Stomach smooth muscle (tissue), 2 donors: Measurements from ENCODE around the gene SLC12A7.

Source experiments
- H3K27ac ChIP-seq: one replicate; pipeline ENCODE4 v1.7.0; 2013; ENCODE audit warnings: mild to moderate bottlenecking, low read length, inconsistent platforms
- H3K27me3 ChIP-seq, 2 donors: one replicate each; pipeline ENCODE4 v1.7.0; 2013; ENCODE audit warnings: low read length in 2 of 2; ENCODE audit not compliant: insufficient read depth in 2 of 2, control insufficient read depth in 1 of 2
- H3K36me3 ChIP-seq, 2 donors: one replicate each; pipeline ENCODE4 v1.7.0; 2013; ENCODE audit warnings: low read length in 2 of 2; ENCODE audit not compliant: control insufficient read depth in 2 of 2, insufficient read depth in 2 of 2
- H3K4me1 ChIP-seq: one replicate; pipeline ENCODE4 v1.7.0; 2013; ENCODE audit warnings: low read length; ENCODE audit not compliant: control insufficient read depth, insufficient read depth
- H3K4me3 ChIP-seq, 2 donors: one replicate each; pipeline ENCODE4 v1.7.0; 2013; ENCODE audit warnings: low read length in 2 of 2
- H3K9ac ChIP-seq, 2 donors: one replicate each; pipeline ENCODE4 v1.7.0; 2013; ENCODE audit warnings: low read length in 2 of 2, mild to moderate bottlenecking in 1 of 2
- H3K9me3 ChIP-seq, 2 donors: one replicate each; pipeline ENCODE4 v1.7.0; 2013; ENCODE audit warnings: low read length in 2 of 2; ENCODE audit not compliant: control insufficient read depth in 2 of 2
- donor health status: healthy.
- donor health status: Pancreatic carcinoma.

The SLC12A7 gene

GRCh38 chr5:1058988-1059883, 52.6 kb downstream of the SLC12A7 start:
- H3K36me3 ChIP-seq, result peaks cover 19 to 20% of the 10 kb centered on the region in 2 donors

GRCh38 chr5:1058083-1058945, 53.5 kb downstream of the SLC12A7 start:
- H3K4me1 ChIP-seq, result no peaks in the 10 kb centered on the region
- H3K27me3 ChIP-seq, result no peaks in the 10 kb centered on the region
- no peak overlapping the region for H3K9ac ChIP-seq
- H3K9me3 ChIP-seq, result no peaks in the 10 kb centered on the region
- H3K4me3 ChIP-seq, result no peak overlapping the region
- H3K36me3 ChIP-seq, result peaks cover 19 to 20% of the 10 kb centered on the region in 2 donors
- H3K27ac ChIP-seq, result no peak overlapping the region

More at GRCh38 chr5:1058988-1059883, 52.6 kb downstream of the SLC12A7 start:
- no peaks in the 10 kb centered on the region for H3K27me3 ChIP-seq
- no peak overlapping the region for H3K4me3 ChIP-seq
- H3K9ac ChIP-seq, result no peak overlapping the region
- H3K4me1 ChIP-seq, result no peaks in the 10 kb centered on the region
- no peaks in the 10 kb centered on the region for H3K9me3 ChIP-seq
- no peak overlapping the region for H3K27ac ChIP-seq

GRCh38 chr5:1057485-1058082, 54.3 kb downstream of the SLC12A7 start:
- H3K36me3 ChIP-seq, result peaks cover 13 to 19% of the 10 kb centered on the region in 2 donors

GRCh38 chr5:1056611-1057484, 55.0 kb downstream of the SLC12A7 start:
- Histone ChIP-seq H3K4me3 (no peak overlapping the region), H3K4me1 (no peaks in the 10 kb centered on the region), H3K27me3 (no peaks in the 10 kb centered on the region), H3K27ac (no peak overlapping the region), H3K9me3 (no peaks in the 10 kb centered on the region), H3K9ac (no peak overlapping the region), H3K36me3 (peaks cover 13 to 25% of the 10 kb centered on the region in 2 donors)

More at GRCh38 chr5:1057485-1058082, 54.3 kb downstream of the SLC12A7 start:
- H3K27me3 ChIP-seq, result no peaks in the 10 kb centered on the region
- H3K4me3 ChIP-seq, result no peak overlapping the region
- no peak overlapping the region for H3K9ac ChIP-seq
- no peaks in the 10 kb centered on the region for H3K4me1 ChIP-seq
- no peak overlapping the region for H3K27ac ChIP-seq
- H3K9me3 ChIP-seq, result no peaks in the 10 kb centered on the region

- H3K9me3 ChIP-seq, result no peaks in the 10 kb centered on the region
- H3K4me1 ChIP-seq, result no peaks in the 10 kb centered on the region
- H3K36me3 ChIP-seq, result peaks cover 13 to 26% of the 10 kb centered on the region in 2 donors
- no peak overlapping the region for H3K9ac ChIP-seq
- H3K27ac ChIP-seq, result no peak overlapping the region
- H3K4me3 ChIP-seq, result no peak overlapping the region
- no peaks in the 10 kb centered on the region for H3K27me3 ChIP-seq
Observed at GRCh38 chr5:1055896-1056610, 55.8 kb downstream of the SLC12A7 start.

GRCh38 chr5:1054799-1055775, 56.8 kb downstream of the SLC12A7 start:
- Histone ChIP-seq H3K27ac (no peak overlapping the region), H3K4me1 (no peaks in the 10 kb centered on the region), H3K9ac (no peak overlapping the region), H3K4me3 (no peak overlapping the region), H3K36me3 (peaks cover 14 to 27% of the 10 kb centered on the region in 2 donors), H3K27me3 (no peaks in the 10 kb centered on the region), H3K9me3 (no peaks in the 10 kb centered on the region)

GRCh38 chr5:1054018-1054798, 57.7 kb downstream of the SLC12A7 start:
- Histone ChIP-seq H3K27me3 (no peaks in the 10 kb centered on the region), H3K27ac (no peak overlapping the region), H3K9ac (no peak overlapping the region), H3K4me3 (no peak overlapping the region), H3K4me1 (no peaks in the 10 kb centered on the region), H3K9me3 (no peaks in the 10 kb centered on the region), H3K36me3 (peaks cover 5 to 25% of the 10 kb centered on the region in 2 donors)

GRCh38 chr5:1053391-1054017, 58.4 kb downstream of the SLC12A7 start:
- Histone ChIP-seq H3K4me3 (no peak overlapping the region), H3K36me3 (peaks cover 4 to 25% of the 10 kb centered on the region in 2 donors), H3K27ac (no peak overlapping the region), H3K4me1 (no peaks in the 10 kb centered on the region), H3K9ac (no peak overlapping the region), H3K9me3 (no peaks in the 10 kb centered on the region), H3K27me3 (no peaks in the 10 kb centered on the region)
